ENCODE measurements around the gene SNTG2.

- TF ChIP-seq, protein P1, sequence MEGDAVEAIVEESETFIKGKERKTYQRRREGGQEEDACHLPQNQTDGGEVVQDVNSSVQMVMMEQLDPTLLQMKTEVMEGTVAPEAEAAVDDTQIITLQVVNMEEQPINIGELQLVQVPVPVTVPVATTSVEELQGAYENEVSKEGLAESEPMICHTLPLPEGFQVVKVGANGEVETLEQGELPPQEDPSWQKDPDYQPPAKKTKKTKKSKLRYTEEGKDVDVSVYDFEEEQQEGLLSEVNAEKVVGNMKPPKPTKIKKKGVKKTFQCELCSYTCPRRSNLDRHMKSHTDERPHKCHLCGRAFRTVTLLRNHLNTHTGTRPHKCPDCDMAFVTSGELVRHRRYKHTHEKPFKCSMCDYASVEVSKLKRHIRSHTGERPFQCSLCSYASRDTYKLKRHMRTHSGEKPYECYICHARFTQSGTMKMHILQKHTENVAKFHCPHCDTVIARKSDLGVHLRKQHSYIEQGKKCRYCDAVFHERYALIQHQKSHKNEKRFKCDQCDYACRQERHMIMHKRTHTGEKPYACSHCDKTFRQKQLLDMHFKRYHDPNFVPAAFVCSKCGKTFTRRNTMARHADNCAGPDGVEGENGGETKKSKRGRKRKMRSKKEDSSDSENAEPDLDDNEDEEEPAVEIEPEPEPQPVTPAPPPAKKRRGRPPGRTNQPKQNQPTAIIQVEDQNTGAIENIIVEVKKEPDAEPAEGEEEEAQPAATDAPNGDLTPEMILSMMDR (IDR thresholded peaks at IDR 0.05) = no peak
- no peak for TF ChIP-seq POLR2A (IDR thresholded peaks at IDR 0.05)
These were observed 117.6 kb downstream of the SNTG2 start for GRCh38 chr2:1068241-1068640.
